GM23338 (cell line): ENCODE data around the gene ZNF497. TPM values are rescaled to one million over a fixed set of nuclear protein-coding genes. Genes with fewer than 3 reads are reported as not detected.

ENCODE experiments used
- ATAC-seq: fragments of 200-7000 bp; cut with Tn5 transposase; 3 replicates; pipeline ENCODE4 v1.9.1; 2020
- DNase-seq: peaks from one replicate; pipeline ENCODE4 v3.0.0-alpha.2; 2015; ENCODE audit warnings: low spot score
- H2AFZ ChIP-seq: fragments of 200-600 bp; sonication (generic); 2 replicates; pipeline ENCODE4 v1.8.0; 2016; ENCODE audit warnings: antibody characterized with exemption, mild to moderate bottlenecking, moderate library complexity
- H3F3A ChIP-seq: fragments of 200-600 bp; sonication (generic); replicated peaks from 2 replicates; pipeline ENCODE4 v1.8.0; 2017; ENCODE audit warnings: antibody characterized with exemption, mixed run types, low read depth
- H3K27ac ChIP-seq: fragments of 200-600 bp; sonication (generic); 2 replicates; pipeline ENCODE4 v1.6.1; 2016; ENCODE audit warnings: low read depth
- H3K27me3 ChIP-seq: fragments of 200-600 bp; sonication (generic); 2 replicates; pipeline ENCODE4 v1.8.0; 2016; ENCODE audit warnings: mild to moderate bottlenecking, mixed run types, moderate library complexity; ENCODE audit not compliant: insufficient read depth
- H3K36me3 ChIP-seq: fragments of 200-600 bp; sonication (generic); 2 replicates; pipeline ENCODE4 v1.8.0; 2016; ENCODE audit warnings: mild to moderate bottlenecking; ENCODE audit not compliant: insufficient read depth
- H3K4me1 ChIP-seq: fragments of 200-600 bp; sonication (generic); 2 replicates; pipeline ENCODE4 v1.8.0; 2016; ENCODE audit warnings: mild to moderate bottlenecking, moderate library complexity; ENCODE audit not compliant: insufficient read depth
- H3K4me2 ChIP-seq: fragments of 200-600 bp; sonication (generic); 2 replicates; pipeline ENCODE4 v1.7.1; 2017; ENCODE audit warnings: mixed run types
- H3K4me3 ChIP-seq: fragments of 200-600 bp; sonication (generic); 2 replicates; pipeline ENCODE4 v1.6.1; 2016; ENCODE audit warnings: mixed run types
- H3K79me2 ChIP-seq: fragments of 200-600 bp; sonication (generic); replicated peaks from 2 replicates; pipeline ENCODE4 v1.8.0; 2017; ENCODE audit warnings: mild to moderate bottlenecking; ENCODE audit not compliant: insufficient read depth
- H3K9me2 ChIP-seq: fragments of 200-600 bp; sonication (generic); 2 replicates; pipeline ENCODE4 v1.8.0; 2017; ENCODE audit not compliant: insufficient read depth
- H4K20me1 ChIP-seq: fragments of 200-600 bp; sonication (generic); replicated peaks from 2 replicates; pipeline ENCODE4 v1.8.0; 2017; ENCODE audit warnings: mild to moderate bottlenecking; ENCODE audit not compliant: insufficient read depth
- H3K27ac Mint-ChIP-seq: 2 replicates; pipeline ENCODE4 v1.8.0; 2020; ENCODE audit warnings: inconsistent platforms, mild to moderate bottlenecking, moderate library complexity, mixed read lengths
- H3K27me3 Mint-ChIP-seq: 3 replicates; pipeline ENCODE4 v1.8.0; 2022; ENCODE audit warnings: low read depth, mild to moderate bottlenecking, moderate library complexity, mixed read lengths, inconsistent platforms; ENCODE audit not compliant: insufficient read depth, poor library complexity
- H3K36me3 Mint-ChIP-seq: 3 replicates; pipeline ENCODE4 v1.8.0; 2021; ENCODE audit warnings: low read depth, mild to moderate bottlenecking, inconsistent platforms, moderate library complexity, mixed read lengths
- H3K4me1 Mint-ChIP-seq: 3 replicates; pipeline ENCODE4 v1.8.0; 2020; ENCODE audit warnings: mild to moderate bottlenecking, inconsistent platforms, mixed read lengths
- H3K4me3 Mint-ChIP-seq: 3 replicates; pipeline ENCODE4 v1.8.0; 2021; ENCODE audit warnings: moderate library complexity, mild to moderate bottlenecking, inconsistent platforms, mixed read lengths
- H3K9me3 Mint-ChIP-seq: 3 replicates; pipeline ENCODE4 v1.8.0; 2020; ENCODE audit warnings: moderate library complexity, mild to moderate bottlenecking, inconsistent platforms, mixed read lengths
- ETS1 ChIP-seq: IDR thresholded peaks from 2 replicates; pipeline ENCODE4 v1.6.1; 2016; ENCODE audit warnings: antibody characterized with exemption
- JUNB ChIP-seq: IDR thresholded peaks from one replicate; pipeline ENCODE4 v1.6.1; 2016; ENCODE audit warnings: antibody characterized with exemption; ENCODE audit not compliant: unreplicated experiment
- NANOG ChIP-seq: IDR thresholded peaks from 2 replicates; pipeline ENCODE4 v1.6.1; 2016; ENCODE audit warnings: antibody characterized with exemption, borderline replicate concordance
- POLR2AphosphoS5 ChIP-seq: IDR thresholded peaks from 2 replicates; pipeline ENCODE4 v1.6.1; 2016; ENCODE audit warnings: antibody characterized with exemption, low read depth
- ZNF114 ChIP-seq: fragments of 250-450 bp; sonication (Bioruptor Pico); IDR thresholded peaks from 2 replicates; pipeline ENCODE4 v1.5.0; 2020; ENCODE audit warnings: mild to moderate bottlenecking, moderate library complexity
- ZNF331 ChIP-seq: fragments of 250-450 bp; sonication (Bioruptor Pico); IDR thresholded peaks from 2 replicates; pipeline ENCODE4 v1.5.0; 2020; ENCODE audit warnings: low read depth, mild to moderate bottlenecking, moderate library complexity
- polyA plus RNA-seq: library from polyadenylated mRNA; unstranded; fragments of >200 nt; fragmentation: Nextera tagmentation; extraction: Ambion mirVana; gene quantifications from 2 replicates; pipeline ENCODE4 v1.2.1, GENCODE V29; 2016
- total RNA-seq: library from RNA; depleted of rRNA; stranded (reverse); fragments of >200 nt; shearing (Covaris generic); gene quantifications from 2 replicates; pipeline ENCODE4 v1.2.3, GENCODE V29; 2014
- TF ChIP-seq, protein P1 (sequence below): fragments of 250-450 bp; sonication (Bioruptor Pico); IDR thresholded peaks from 2 replicates; pipeline ENCODE4 v1.5.0; 2020; ENCODE audit warnings: mild to moderate bottlenecking, moderate library complexity

ZNF497 gene
- total and polyA plus RNA-seq, 2 experiments from 2014 or later = 0.44 to 2.0 TPM

DNA sequence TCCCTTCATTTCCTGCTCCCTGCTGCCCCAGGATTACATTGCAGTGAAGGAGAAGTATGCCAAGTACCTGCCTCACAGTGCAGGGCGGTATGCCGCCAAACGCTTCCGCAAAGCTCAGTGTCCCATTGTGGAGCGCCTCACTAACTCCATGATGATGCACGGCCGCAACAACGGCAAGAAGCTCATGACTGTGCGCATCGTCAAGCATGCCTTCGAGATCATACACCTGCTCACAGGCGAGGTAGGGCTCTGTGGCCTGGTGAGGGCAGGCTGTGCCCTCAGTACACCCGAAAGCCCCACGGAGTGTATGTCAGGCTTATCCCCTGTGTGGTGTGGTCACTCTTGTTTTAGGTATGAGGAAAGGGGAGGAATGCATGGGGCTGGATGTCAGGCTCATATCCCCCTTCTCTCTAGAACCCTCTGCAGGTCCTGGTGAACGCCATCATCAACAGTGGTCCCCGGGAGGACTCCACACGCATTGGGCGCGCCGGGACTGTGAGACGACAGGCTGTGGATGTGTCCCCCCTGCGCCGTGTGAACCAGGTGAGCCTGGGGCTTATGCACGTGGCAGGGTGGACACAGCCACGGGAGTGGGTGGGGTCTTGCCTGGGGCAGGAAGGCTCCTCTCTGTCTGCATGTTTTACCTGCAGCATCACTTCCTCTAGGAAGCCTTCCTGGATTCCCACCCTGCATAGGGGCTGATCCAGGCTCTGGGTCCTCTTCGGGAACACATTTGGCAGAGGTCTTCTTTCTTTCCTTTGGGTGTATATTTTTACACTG lies 30.6 kb upstream of the ZNF497 start (continued):
- TF ChIP-seq, protein P1, sequence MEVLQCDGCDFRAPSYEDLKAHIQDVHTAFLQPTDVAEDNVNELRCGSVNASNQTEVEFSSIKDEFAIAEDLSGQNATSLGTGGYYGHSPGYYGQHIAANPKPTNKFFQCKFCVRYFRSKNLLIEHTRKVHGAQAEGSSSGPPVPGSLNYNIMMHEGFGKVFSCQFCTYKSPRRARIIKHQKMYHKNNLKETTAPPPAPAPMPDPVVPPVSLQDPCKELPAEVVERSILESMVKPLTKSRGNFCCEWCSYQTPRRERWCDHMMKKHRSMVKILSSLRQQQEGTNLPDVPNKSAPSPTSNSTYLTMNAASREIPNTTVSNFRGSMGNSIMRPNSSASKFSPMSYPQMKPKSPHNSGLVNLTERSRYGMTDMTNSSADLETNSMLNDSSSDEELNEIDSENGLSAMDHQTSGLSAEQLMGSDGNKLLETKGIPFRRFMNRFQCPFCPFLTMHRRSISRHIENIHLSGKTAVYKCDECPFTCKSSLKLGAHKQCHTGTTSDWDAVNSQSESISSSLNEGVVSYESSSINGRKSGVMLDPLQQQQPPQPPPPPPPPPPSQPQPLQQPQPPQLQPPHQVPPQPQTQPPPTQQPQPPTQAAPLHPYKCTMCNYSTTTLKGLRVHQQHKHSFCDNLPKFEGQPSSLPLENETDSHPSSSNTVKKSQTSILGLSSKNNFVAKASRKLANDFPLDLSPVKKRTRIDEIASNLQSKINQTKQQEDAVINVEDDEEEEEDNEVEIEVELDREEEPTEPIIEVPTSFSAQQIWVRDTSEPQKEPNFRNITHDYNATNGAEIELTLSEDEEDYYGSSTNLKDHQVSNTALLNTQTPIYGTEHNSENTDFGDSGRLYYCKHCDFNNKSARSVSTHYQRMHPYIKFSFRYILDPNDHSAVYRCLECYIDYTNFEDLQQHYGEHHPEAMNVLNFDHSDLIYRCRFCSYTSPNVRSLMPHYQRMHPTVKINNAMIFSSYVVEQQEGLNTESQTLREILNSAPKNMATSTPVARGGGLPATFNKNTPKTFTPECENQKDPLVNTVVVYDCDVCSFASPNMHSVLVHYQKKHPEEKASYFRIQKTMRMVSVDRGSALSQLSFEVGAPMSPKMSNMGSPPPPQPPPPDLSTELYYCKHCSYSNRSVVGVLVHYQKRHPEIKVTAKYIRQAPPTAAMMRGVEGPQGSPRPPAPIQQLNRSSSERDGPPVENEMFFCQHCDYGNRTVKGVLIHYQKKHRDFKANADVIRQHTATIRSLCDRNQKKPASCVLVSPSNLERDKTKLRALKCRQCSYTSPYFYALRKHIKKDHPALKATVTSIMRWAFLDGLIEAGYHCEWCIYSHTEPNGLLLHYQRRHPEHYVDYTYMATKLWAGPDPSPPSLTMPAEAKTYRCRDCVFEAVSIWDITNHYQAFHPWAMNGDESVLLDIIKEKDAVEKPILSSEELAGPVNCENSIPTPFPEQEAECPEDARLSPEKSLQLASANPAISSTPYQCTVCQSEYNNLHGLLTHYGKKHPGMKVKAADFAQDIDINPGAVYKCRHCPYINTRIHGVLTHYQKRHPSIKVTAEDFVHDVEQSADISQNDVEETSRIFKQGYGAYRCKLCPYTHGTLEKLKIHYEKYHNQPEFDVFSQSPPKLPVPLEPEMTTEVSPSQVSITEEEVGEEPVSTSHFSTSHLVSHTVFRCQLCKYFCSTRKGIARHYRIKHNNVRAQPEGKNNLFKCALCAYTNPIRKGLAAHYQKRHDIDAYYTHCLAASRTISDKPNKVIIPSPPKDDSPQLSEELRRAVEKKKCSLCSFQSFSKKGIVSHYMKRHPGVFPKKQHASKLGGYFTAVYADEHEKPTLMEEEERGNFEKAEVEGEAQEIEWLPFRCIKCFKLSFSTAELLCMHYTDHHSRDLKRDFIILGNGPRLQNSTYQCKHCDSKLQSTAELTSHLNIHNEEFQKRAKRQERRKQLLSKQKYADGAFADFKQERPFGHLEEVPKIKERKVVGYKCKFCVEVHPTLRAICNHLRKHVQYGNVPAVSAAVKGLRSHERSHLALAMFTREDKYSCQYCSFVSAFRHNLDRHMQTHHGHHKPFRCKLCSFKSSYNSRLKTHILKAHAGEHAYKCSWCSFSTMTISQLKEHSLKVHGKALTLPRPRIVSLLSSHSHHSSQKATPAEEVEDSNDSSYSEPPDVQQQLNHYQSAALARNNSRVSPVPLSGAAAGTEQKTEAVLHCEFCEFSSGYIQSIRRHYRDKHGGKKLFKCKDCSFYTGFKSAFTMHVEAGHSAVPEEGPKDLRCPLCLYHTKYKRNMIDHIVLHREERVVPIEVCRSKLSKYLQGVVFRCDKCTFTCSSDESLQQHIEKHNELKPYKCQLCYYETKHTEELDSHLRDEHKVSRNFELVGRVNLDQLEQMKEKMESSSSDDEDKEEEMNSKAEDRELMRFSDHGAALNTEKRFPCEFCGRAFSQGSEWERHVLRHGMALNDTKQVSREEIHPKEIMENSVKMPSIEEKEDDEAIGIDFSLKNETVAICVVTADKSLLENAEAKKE (CRISPR knock-in tag) = no peak
- no peak for TF ChIP-seq ETS1

GRCh38 chr19:58388175-58388526 lies 25.6 kb upstream of the ZNF497 start:
- Mint-ChIP-seq H3K4me3 (peak overlapping the region; percentile 99), H3K27ac (peak overlapping the region; percentile 91), H3K9me3 (peaks cover 3% of the 10 kb centered on the region; the same call in 2 of the 3 replicates), H3K4me1 (peaks cover 25% of the 10 kb centered on the region), H3K27me3 (peaks cover 19% of the 10 kb centered on the region), H3K36me3 (peaks cover 60% of the 10 kb centered on the region)
- Histone ChIP-seq H3F3A (peaks cover 50% of the 10 kb centered on the region), H4K20me1 (peaks cover 36% of the 10 kb centered on the region), H3K27me3 (no peaks in the 10 kb centered on the region), H3K4me1 (peaks cover 13% of the 10 kb centered on the region), H3K36me3 (peaks cover 39% of the 10 kb centered on the region), H2AFZ (no peak overlapping the region), H3K4me2 (peak overlapping the region; percentile 99), H3K4me3 (peak overlapping the region; percentile 87), H3K79me2 (peaks cover 49% of the 10 kb centered on the region), H3K9me2 (no peaks in the 10 kb centered on the region), H3K27ac (no peak overlapping the region)
- ATAC-seq (no peak), DNase-seq (no peak)
- no peak for TF ChIP-seq ETS1
- no peak for TF ChIP-seq ZNF114 (CRISPR knock-in tag)
- TF ChIP-seq NANOG = no peak
- no peak for TF ChIP-seq JUNB
- no peak for TF ChIP-seq POLR2AphosphoS5
- no peak for TF ChIP-seq ZNF331 (CRISPR knock-in tag)
